ENCODE data around the gene HK2.

DNA sequence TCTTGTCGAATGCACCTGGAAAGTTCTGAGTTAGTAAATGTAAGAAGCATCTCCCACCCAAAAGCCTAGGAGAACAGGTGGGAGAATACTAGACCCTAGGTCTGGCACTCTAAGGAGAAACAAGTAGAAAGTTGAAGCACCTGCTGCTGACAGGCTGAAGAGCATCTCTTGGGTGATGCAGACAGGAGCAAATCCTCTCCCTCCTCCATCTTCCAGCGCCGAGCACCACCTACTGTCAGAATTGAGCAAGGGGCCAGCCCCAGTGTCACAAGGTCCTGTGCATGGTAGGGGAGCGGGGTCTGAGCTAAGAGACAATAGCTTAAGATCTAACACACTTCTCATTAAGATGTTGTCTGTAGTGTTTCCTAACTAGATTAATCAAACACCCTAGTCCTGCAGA, 52.9 kb downstream of the HK2 start:
- TF ChIP-seq, protein P1, sequence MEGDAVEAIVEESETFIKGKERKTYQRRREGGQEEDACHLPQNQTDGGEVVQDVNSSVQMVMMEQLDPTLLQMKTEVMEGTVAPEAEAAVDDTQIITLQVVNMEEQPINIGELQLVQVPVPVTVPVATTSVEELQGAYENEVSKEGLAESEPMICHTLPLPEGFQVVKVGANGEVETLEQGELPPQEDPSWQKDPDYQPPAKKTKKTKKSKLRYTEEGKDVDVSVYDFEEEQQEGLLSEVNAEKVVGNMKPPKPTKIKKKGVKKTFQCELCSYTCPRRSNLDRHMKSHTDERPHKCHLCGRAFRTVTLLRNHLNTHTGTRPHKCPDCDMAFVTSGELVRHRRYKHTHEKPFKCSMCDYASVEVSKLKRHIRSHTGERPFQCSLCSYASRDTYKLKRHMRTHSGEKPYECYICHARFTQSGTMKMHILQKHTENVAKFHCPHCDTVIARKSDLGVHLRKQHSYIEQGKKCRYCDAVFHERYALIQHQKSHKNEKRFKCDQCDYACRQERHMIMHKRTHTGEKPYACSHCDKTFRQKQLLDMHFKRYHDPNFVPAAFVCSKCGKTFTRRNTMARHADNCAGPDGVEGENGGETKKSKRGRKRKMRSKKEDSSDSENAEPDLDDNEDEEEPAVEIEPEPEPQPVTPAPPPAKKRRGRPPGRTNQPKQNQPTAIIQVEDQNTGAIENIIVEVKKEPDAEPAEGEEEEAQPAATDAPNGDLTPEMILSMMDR (IDR thresholded peaks at IDR 0.05; ENCODE audit: insufficient read depth, low read length): no peak
- TF ChIP-seq, protein P2, sequence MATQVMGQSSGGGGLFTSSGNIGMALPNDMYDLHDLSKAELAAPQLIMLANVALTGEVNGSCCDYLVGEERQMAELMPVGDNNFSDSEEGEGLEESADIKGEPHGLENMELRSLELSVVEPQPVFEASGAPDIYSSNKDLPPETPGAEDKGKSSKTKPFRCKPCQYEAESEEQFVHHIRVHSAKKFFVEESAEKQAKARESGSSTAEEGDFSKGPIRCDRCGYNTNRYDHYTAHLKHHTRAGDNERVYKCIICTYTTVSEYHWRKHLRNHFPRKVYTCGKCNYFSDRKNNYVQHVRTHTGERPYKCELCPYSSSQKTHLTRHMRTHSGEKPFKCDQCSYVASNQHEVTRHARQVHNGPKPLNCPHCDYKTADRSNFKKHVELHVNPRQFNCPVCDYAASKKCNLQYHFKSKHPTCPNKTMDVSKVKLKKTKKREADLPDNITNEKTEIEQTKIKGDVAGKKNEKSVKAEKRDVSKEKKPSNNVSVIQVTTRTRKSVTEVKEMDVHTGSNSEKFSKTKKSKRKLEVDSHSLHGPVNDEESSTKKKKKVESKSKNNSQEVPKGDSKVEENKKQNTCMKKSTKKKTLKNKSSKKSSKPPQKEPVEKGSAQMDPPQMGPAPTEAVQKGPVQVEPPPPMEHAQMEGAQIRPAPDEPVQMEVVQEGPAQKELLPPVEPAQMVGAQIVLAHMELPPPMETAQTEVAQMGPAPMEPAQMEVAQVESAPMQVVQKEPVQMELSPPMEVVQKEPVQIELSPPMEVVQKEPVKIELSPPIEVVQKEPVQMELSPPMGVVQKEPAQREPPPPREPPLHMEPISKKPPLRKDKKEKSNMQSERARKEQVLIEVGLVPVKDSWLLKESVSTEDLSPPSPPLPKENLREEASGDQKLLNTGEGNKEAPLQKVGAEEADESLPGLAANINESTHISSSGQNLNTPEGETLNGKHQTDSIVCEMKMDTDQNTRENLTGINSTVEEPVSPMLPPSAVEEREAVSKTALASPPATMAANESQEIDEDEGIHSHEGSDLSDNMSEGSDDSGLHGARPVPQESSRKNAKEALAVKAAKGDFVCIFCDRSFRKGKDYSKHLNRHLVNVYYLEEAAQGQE (IDR thresholded peaks at IDR 0.05; ENCODE audit: insufficient replicate concordance, low read depth): no peak
- TF ChIP-seq POLR2AphosphoS5 (IDR thresholded peaks at IDR 0.05; ENCODE audit: low read depth) (no peak), SPI1 (IDR thresholded peaks at IDR 0.05; ENCODE audit: borderline replicate concordance, low read depth) (no peak), GABPA (IDR thresholded peaks at IDR 0.05; ENCODE audit: low read depth) (no peak)
